Measurements from ENCODE around the gene SPINT4. TPM values are rescaled to one million over a fixed set of nuclear protein-coding genes. Genes with fewer than 3 reads are reported as not detected.

SPINT4 gene
- total RNA-seq, 1 experiment from 2014 or later, result not detected

- H3K36me3 ChIP-seq (ENCODE audit: control insufficient read depth, insufficient read depth, low read length), result no peaks in the 10 kb centered on the region
- TF ChIP-seq POLR2AphosphoS5 (IDR thresholded peaks at IDR 0.05; ENCODE audit: low read depth, low read length) (no peak), REST (IDR thresholded peaks at IDR 0.05; ENCODE audit: insufficient read depth in 1 of 2, low read depth in 2 of 2, low read length in 1 of 2) (no peak), CTCF (IDR thresholded peaks at IDR 0.05) (no peak)
- CTCF ChIA-PET, result no interaction called here
- POLR2A ChIA-PET, result no interaction called here
- H3K4me1 ChIP-seq (ENCODE audit: control insufficient read depth, insufficient read depth, low read length), result no peaks in the 10 kb centered on the region
- no peak overlapping the region for H3K27ac ChIP-seq (ENCODE audit: low read length)
- peaks cover 5% of the 10 kb centered on the region; the same call in 1 of the 2 replicates for H3K9me3 ChIP-seq (ENCODE audit: control insufficient read depth, insufficient read depth, low read depth, low read length)
- BruUV-seq (replicated peaks), result no TSS peak
- DNase-seq (ENCODE audit: low read depth, low spot score), result no peak
- no peak overlapping the region for H3K4me3 ChIP-seq (ENCODE audit: low read depth in 2 of 2, low read length in 2 of 2)
- intact Hi-C loops (cut with micrococcal nuclease; ENCODE audit: unreplicated experiment) (no loop called here), in situ Hi-C loops (cut with HindIII; ENCODE audit: low pct_unique_long_range_greater_than_20kb, low sequenced_read_pairs) (no loop called here)
- H3K27me3 ChIP-seq (ENCODE audit: control insufficient read depth, insufficient read depth, low read length), result no peaks in the 10 kb centered on the region
- no peak for ATAC-seq
These were observed 10.1 kb downstream of the SPINT4 start for GRCh38 chr20:45732199-45732598.

DNA sequence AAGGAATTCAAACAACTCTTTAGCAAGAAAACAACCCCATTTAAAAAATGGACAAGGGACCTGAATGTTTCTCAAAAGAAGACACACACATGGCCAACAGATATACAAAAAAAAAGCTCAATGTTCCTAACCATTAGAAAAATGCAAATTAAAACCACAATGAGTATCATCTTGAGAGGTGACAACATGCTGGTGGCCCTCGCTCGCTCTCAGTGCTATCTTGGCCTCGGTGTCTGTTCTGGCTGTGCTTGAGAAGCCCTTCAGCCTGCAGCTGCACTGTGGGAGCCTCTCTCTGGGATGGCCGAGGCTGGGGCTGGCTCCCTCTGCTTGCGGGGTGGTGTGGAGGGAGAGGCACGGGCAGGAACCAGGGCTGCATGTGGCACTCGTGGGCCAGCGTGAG, 13.4 kb downstream of the SPINT4 start:
- CTCF ChIA-PET, result interaction anchor here (0.6 kb wide), 1 partner anchor 476 kb away, joined by 6 read pairs; no protein-coding TSS in a partner anchor
- in situ Hi-C loops (cut with HindIII; ENCODE audit: low pct_unique_long_range_greater_than_20kb, low sequenced_read_pairs), result no loop called here
- POLR2A ChIA-PET, result no interaction called here

More for the DNA sequence above, 13.4 kb downstream of the SPINT4 start:
- DNase-seq (ENCODE audit: low read depth, low spot score) (no peak), ATAC-seq (no peak)
- Histone ChIP-seq H3K27me3 (ENCODE audit: control insufficient read depth, insufficient read depth, low read length) (no peaks in the 10 kb centered on the region), H3K4me1 (ENCODE audit: control insufficient read depth, insufficient read depth, low read length) (no peaks in the 10 kb centered on the region), H3K9me3 (ENCODE audit: control insufficient read depth, insufficient read depth, low read depth, low read length) (peaks cover 5% of the 10 kb centered on the region; the same call in 1 of the 2 replicates), H3K4me3 (ENCODE audit: low read depth in 2 of 2, low read length in 2 of 2) (no peak overlapping the region), H3K27ac (ENCODE audit: low read length) (no peak overlapping the region), H3K36me3 (ENCODE audit: control insufficient read depth, insufficient read depth, low read length) (no peaks in the 10 kb centered on the region)
- TF ChIP-seq SIN3A (IDR thresholded peaks at IDR 0.05; ENCODE audit: borderline replicate concordance, insufficient read depth, low read depth, low read length) (no peak), TCF7L2 (IDR thresholded peaks at IDR 0.05; ENCODE audit: low read depth, low read length) (no peak), REST (IDR thresholded peaks at IDR 0.05; ENCODE audit: insufficient read depth in 1 of 2, low read depth in 2 of 2, low read length in 1 of 2) (no peak), CTCF (IDR thresholded peaks at IDR 0.05) (no peak), POLR2AphosphoS5 (IDR thresholded peaks at IDR 0.05; ENCODE audit: low read depth, low read length) (no peak)
- intact Hi-C loops (cut with micrococcal nuclease; ENCODE audit: unreplicated experiment), result no loop called here
- BruUV-seq (replicated peaks), result no TSS peak

All from Panc1 (cell line).